GM10266 (cell line): ENCODE measurements around the gene KDM7A.

Experiments
- DNase-seq: peaks from one replicate; pipeline ENCODE4 v3.0.0; 2012; ENCODE audit errors: extremely low spot score
- TF ChIP-seq, protein P1 (sequence below): IDR thresholded peaks from 2 replicates; pipeline ENCODE4 v1.5.1; 2012; ENCODE audit warnings: mild to moderate bottlenecking, low read depth; ENCODE audit not compliant: control insufficient read depth, insufficient read depth; ENCODE audit errors: missing control alignments

Gene KDM7A

DNA sequence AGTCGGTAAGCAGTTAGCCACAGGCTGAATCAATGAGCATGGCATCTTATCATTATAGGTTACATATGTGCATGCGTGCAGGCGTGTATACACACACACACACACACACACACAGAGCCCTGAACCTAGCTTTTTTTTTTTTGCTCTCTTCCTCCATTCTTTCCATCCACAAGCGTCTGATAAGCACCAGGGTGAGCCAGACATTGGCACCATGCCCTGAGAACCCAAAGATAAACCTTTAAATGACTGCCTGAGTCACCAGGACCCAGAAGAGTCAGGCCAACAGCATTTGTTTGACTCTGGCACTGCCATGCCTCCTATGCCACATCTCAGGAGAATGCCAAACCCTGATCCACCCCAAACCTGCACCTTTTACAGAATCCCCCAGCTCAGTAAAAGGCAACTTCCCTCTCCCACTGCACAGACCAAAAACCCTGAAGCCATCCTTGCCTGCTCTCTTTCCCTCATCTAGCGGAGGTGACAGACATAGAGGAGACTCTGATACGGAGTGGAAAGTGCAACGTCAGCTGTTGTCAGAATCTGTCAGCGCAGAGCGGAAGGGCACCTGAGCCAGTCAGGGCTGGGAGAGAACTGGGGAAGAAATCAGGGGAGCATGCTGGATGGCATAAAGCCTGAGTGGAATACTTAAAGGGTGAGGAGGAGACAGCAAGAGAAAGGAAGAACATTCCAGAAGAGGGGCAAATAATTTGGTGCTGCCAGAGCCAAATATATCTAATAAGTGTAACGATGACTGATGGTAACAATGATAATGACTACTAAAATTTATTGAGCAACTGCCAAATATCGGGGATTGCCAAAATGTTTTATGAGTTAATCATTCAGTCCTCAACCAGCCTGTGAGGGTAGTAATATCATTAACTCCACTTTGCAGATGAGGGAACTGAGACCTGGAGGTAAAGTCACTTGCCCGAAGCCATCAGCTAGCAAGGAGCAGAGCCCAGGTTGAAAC, 117.2 kb downstream of the KDM7A start:
- no peak for DNase-seq
- TF ChIP-seq, protein P1, sequence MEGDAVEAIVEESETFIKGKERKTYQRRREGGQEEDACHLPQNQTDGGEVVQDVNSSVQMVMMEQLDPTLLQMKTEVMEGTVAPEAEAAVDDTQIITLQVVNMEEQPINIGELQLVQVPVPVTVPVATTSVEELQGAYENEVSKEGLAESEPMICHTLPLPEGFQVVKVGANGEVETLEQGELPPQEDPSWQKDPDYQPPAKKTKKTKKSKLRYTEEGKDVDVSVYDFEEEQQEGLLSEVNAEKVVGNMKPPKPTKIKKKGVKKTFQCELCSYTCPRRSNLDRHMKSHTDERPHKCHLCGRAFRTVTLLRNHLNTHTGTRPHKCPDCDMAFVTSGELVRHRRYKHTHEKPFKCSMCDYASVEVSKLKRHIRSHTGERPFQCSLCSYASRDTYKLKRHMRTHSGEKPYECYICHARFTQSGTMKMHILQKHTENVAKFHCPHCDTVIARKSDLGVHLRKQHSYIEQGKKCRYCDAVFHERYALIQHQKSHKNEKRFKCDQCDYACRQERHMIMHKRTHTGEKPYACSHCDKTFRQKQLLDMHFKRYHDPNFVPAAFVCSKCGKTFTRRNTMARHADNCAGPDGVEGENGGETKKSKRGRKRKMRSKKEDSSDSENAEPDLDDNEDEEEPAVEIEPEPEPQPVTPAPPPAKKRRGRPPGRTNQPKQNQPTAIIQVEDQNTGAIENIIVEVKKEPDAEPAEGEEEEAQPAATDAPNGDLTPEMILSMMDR = no peak

DNA sequence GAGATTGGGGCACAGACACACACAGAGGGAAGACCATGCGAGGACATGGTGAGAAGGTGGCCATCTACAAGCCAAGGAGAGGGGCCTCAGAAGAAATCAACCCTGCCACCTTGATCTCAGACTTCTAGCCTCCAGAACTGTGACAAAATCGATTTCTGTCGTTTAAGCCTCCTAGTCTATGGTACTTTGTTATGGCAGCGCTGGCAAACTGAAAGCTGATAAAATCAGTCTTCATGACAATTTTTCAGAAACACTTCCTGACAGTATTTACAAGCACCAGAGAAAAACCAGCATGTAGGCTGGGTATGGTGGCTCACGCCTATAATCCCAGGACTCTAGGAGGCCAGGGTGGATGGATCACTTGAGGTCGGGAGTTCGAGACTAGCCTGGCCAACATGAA, 118.3 kb downstream of the KDM7A start:
- TF ChIP-seq, protein P1 = no peak
- no peak for DNase-seq

DNA sequence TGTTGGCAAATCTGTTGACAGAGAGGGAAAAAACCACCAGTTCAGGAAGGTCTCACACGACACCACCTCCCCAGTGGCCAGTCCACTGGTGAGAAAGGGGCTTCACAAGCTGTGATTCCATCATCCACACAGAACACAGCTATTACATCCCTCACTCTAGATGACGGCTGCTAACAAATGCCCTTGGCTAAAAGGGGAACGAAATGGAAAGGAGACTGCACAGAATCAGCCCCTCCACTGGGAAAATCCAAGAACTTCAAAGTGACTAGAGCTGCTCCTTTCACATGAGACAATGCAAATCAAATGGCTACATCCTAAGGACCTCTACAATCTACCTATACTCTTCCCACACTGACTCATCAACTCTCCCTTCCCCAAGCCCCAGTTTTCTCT, 119.6 kb downstream of the KDM7A start:
- DNase-seq = no peak
- TF ChIP-seq, protein P1 = no peak

DNA sequence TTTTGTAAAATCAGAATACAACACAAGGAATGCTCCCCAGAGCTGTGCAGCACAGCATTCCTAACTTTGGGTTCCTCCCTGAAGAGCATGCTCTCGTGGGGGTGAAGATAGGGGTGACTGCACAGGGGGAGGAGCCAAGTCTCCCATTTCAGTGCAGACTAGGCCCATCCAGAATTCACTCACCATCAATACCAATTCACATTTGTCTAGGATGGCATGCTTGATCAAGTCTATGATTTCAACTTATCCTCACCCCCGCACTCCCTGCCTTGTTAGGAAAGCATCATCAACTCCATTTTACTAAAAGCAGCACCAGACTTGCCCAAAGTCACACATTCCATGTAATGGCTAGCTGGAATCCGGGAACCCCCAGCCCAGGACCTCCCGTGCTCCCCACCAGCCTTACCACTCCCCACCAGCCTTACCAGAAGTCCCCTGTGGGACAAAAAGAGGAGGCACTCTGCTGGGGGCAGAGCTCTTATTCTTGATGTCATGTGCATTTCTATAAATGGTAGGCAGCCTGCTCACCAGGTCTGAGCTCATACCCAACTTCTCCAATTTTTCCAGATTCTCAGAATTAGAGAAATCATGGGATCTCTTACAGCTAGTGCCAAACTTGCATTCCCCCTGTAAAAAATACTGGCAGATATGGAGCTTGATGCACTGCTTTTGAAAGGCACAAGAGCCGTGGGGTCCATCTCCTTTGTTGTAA, 120.2 kb downstream of the KDM7A start:
- TF ChIP-seq, protein P1 = no peak
- no peak for DNase-seq

DNA sequence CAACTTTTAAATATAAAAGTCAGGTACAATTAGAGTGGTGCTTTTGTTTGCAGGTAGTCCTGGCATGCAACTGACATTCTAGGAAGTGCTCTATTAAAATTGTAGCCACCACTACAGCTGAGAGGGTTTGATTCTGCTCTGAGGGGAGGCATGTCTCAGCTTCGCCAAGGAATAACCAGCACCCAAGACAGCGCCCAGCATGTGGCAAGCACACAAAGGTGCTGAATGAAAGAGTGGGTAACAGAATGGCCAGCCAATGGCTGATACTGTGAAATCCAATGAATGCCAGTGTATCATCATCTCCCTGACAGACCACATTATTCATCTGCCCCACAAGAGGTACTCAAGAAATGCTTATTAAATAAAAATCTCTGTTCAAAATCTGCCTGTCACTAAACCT, 121.0 kb downstream of the KDM7A start:
- no peak for DNase-seq
- TF ChIP-seq, protein P1 = no peak

DNA sequence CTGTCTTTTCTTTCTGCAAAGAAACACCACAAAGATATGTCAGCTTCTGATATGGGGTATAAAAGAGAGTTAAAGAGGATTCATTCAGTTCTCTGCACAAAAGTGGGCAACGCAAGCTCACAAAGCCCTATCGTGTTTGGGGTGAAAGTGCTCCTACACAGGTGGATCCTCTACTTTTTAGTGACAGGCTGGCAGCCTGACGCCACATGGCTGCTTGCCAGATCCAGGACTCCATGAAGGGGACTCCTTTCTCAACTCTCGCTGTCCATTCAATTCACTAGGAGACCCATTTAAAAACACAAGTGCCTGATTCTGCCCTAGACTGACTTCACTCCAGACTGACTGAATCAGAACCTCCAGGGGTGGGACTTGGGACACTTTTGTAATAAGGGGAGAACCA, 122.0 kb downstream of the KDM7A start:
- TF ChIP-seq, protein P1 = no peak
- DNase-seq = no peak
